GM19463 (cell line): Measurements from ENCODE around the gene C10orf88.
"Not testable (repeated sequence)": the region's sequence is repeated elsewhere in the genome, so short reads cannot be mapped to it uniquely, and the experiment has no call there.

Experiments
- ATAC-seq: cut with Tn5 transposase; IDR thresholded peaks from one replicate; pipeline ENCODE4 v1.9.1; 2021; ENCODE audit warnings: mild to moderate bottlenecking, moderate library complexity; ENCODE audit not compliant: unreplicated experiment

Gene C10orf88

DNA sequence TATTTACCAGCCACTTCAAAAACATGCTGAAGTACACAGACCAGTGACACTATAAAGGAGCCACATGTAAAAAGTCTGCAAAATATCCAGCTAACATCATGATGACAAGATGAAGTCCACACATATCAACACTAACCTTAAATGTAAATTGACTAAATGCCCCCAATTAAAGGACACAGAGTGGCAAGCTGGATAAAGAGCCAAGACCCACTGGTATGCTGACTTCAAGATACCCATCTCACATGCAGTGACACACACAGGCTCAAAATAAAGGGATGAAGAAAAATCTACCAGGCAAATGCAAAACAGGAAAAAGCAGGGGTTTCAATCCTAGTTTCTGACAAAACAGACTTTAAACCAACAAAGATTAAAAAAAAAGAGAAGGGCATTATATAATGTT lies 12.9 kb upstream of the C10orf88 start:
- no peak for ATAC-seq

DNA sequence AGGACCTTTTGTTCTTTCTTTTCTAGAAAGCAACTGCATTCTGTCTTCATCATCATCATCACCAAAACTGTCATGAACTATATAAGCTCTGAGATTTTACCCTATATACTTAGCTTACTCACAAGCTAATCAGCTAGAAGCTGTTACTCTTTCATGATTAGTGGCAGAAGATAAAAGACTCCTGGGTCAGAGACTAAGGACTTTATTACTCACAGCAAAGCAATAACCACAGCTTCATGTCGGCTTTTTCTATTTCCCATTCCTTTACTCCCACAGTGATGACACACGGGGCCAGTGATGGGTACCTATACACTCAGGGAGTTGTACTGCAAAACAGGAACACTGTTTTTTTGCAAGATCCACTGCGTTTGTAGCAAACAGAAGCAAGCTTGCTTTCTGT lies 8.4 kb upstream of the C10orf88 start:
- ATAC-seq, result no peak

DNA sequence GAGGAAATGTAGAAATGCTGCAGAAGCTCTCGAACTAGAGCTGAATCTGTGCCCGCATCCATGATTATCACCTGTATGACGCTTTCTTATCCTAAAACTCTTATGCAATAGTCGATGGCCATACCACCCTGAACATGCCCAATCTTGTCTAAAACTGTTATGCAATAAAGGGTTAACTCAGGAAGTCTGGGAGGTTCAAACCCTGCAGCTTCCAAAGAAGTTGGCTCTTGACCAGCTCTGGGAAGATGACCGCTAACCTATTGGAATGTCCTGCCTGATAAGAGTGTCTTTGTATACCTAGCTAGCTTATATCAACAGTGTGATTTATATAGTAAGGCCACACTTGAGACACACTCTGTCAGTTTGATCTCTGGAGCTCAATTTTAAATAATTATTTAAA lies 3.4 kb upstream of the C10orf88 start:
- no peak for ATAC-seq

DNA sequence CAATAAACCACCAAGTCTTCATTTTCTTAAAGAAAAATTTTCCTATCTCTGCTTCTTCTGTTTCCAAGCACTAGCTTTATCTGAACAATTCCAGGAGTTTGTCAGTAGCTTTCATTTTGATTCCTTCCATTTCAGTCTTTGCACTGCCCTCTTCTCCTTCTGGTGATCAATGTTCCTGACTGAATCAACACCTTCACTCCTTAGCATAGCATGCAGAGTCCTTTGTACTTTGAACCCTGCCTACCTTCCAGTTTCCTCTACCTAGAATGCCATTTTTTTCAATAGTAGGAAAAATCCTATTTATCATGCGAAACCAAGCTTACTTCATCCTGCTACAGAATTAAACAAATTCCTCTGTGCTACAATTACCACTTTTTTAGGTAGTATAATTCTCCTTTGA lies 1.9 kb upstream of the C10orf88 start:
- no peak for ATAC-seq

DNA sequence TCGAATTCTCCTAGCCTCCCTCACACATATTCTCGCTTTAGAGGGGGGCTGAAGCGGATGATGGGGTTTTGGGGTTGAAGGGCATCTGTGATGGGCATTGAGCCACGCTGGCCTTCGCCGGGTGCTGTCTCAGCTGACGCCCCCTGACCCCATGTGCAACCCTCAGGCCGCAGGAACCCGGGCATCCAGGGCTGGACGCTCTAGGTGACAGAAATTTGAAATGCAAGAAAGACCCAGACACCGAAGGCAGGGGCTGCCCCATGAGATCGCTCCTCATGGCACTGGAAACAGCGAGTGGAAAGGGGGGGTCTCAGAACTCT lies 664 bp upstream of the C10orf88 start:
- ATAC-seq, result no peak

DNA sequence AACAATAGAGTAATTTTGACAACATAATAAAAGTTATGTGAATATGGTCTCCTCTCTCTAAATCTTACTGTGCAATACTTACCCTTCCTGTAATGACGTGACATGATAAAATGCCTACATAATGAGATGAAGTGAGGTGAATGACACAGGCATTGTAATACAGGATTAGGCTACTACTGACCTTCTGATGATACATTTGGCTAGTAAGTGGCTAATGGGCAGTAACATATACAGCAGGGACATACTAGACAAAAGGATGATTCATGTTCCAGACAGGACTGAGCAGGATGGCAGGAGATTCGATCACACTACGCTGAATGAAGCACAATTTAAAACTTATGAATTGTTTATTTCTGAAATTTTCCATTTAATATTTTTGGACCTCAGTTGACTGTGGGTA lies 4.7 kb downstream of the C10orf88 start:
- ATAC-seq, result no peak

DNA sequence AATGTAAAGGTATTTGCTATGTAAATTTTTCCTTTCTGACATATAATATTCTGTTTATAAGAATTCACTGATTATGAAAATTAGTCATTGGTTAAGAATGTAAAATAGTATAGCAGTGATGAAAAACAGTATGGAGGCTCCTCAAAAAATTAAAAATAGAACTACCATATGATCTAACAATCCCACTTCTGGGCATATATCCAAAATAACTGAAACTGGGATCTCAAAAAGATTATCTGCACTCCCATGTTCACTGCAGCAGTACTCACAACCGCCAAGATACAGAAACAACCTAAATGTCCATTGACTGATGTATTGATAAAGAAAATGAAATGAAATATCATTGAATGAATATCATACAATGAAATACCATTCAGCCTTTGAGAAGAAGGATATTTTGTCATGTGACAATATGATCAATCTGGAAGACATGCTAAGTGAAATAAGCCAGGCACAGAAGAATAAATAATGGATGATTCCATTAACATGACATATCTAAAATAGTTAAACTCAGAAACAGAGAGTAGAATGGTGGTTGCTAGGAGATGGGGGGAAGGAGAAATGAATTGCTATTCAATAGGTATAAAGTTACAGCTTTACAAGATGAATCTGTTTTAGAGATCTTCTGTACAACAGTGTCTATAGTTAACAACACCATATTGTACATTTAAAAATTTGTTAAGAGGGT lies 14.0 kb downstream of the C10orf88 start:
- ATAC-seq, result no peak

DNA sequence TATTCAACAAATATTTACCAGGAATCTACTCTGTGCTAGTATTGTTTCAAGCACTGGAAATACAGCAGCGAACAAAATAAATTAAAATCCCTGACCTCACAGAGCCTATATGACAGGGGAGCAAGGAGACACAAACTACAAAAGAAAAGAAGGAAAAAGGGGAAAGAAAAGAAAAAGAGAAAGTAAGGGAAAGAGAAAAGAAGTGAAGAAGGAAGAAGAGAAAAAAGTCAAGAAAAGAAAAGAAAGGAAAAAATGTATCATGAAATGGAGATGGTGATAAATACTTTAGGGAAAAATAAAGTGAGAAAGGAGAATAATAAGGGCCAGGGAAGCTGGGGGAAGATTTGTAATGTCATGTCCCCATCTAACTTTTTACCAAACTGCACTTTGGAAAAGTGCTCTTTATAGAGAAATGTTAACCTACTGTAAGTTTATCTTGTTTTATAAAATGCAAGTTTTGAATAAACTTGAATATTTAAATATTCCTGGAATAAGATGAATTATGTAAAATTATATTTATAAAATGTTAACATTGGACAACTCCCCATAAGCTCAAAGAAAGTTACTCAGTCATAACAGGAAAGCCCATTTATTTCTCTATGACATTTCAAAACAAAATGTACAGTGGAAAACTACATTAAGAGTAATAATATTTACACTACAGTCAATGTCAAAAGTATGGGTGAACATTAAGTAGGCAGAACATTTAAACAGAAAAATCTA lies 14.7 kb downstream of the C10orf88 start:
- no peak for ATAC-seq

DNA sequence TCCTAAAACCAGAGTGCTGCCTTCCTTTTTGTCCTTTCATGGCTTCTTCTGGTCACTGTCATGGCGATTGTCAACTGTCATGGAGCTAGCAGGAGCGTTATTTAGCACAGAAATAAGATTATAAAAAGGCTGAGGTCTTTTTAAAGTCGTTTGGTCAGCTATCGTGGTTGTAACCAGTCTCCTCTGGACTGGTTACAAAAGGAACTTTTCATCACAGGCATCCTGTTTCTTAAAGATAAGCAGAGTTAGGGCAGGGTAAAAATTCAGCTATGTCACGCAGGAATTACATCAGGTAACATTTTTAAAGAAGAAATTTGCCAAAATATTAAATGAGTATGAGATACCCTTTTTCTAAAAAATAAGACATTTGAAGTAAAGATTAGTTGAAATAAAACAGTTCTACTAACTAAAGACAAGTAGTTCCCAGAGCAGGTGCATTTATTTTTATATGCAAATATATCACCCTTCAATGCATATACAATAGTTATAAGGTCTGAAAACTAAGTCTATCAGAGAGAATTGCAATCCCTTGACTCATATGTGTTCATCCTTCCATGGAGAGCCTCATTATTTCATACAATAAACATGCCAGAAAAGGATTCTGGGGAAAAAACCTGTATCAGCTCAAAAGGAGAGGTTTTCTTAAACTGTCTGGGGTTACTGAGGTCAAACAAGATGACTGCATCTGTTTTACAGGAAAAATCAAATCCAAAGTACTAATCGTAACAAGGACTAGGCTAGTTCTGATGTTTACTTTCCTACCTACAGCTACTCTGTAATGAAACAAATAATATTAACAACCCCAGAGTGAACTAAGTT lies 22.7 kb downstream of the C10orf88 start:
- ATAC-seq, result no peak

DNA sequence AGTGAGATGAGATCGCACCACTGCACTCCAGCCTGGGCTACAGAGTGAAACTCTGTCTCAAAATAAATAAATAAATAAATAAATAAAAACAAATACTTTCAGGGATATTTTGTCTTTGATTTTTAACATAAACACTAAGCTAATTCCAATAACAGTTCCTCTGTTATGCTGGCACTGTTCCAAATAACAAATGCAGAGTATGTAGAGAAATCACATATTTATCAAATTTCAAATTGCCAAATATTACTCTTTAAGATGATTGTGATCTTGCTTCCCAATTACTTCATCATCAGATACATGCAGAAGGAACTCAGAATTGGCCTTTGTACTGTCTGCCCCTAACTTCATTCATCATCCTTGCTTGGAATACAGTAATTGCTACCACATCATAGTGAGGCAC lies 23.9 kb downstream of the C10orf88 start:
- no peak for ATAC-seq

DNA sequence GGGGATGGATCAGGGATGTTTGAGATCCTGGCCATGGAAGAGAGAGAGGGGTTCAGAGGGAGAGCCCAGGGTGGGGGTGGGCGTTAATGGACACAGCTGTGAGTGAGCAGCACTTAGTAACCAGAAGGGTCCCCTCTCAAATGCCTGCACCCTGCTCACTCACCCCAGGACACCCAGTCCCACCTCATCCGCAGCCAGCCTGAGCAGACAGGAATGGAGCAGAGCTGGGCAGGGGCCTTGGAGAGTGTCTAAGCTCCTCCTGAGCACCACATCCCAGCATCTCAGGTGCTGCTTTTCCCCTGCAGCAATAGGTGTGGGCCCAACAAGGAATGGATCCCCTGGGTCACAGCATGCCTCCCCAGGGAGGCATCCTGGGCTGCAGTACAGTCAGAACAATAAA lies 38.3 kb downstream of the C10orf88 start:
- no peak for ATAC-seq

DNA sequence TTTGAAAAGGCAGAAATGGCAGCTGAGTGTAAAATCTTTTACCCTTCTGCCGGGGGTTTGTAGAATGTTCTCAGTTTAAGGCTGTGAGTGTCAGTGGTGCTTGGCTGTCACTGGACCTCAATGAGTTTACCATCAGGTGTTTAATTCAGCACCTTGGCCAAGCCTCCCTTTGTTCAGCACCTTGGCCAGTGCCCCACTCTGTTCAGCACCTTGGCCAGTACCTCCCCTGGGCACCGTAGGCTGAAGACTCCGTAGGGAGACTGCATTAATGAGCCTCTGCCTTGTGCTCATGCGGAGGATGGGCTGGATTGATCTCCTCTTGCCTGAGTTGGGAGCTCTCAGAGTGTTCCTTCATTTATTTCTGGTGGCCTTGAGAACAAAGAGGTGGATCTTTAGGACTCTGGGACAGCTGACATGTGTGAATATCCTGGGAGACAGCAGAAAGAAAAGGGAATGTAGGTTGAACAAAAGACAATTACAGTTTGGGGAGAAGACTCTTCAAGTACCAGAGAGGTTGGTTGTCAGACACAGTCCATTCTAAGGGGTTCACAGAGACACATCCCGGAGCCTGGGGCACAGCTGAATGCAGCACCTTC lies 42.0 kb downstream of the C10orf88 start:
- ATAC-seq, result no peak

DNA sequence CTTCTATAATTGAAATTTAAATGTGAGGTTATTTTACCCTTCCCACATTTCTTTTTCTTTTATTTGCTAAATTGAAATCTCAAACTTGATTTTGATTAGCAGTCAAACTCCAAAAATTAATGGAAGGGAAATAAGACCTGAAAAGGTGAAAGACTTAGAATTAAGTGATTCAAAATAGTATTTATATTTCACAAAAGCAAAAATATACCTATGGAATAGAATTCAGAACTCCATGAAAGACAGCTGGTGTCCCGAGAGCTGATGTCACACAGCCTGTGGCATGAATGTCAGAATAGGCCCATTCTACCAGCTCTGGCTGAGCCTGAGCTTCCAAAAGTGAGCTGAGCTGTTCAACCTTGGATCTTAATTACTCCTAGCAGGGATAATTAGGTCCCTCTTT lies 43.7 kb downstream of the C10orf88 start, which contains the start of gene FAM24A:
FAM24A (plus strand) TSS at position 301 of the 400 bp plus-strand sequence. CDS start 1,025 bp downstream, outside the sequence.
- no peak for ATAC-seq

DNA sequence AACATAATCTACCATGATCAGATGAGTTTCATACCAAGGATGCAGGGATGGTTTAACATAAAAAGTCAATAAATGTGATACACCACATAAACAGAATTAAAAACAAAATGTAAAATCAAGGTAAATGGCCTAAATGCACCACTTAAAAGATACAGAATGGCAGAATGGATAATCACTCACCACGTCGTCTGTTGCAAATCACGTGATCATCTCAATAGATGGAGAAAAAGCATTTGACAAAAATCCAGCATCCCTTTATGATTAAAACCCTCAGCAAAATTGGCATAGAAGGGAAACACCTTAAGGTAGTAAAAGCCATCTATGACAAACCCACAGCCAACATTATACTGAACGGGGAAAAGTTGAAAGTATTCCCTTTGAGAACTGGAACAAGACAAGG lies 50.2 kb downstream of the C10orf88 start:
- ATAC-seq, result not testable (repeated sequence)

DNA sequence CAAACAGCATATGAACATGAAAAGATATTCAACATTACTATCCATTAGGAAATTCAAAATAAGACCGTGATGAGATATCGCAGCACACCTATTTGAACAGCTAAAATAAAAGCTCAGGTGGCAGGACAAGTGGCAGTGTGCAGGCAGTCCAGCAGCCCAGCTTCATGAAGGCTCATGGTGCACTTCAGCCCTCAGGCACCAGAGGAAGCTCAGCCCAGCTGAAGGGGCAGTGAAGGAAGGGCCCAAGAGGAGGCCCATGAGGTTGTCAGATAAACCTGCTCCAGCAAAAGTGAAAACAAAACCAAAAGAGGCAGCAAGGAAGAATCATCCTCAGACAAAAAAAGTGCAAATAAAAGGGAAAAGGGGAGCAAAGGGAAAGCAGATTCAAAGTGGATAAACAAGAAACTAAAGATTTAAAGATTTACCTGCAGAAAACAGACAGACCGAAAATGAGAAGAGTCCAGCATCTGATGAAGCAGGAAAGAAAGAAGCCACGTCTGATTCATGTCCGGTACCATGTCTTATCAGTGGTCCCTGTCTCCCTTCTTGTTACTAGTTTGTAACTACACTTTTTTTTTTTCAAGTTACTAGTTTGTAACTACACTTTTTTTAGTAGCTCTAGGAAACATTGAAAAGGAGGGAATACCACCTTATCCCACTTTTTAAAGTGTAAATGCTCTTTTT lies 59.6 kb downstream of the C10orf88 start:
- ATAC-seq, result no peak

DNA sequence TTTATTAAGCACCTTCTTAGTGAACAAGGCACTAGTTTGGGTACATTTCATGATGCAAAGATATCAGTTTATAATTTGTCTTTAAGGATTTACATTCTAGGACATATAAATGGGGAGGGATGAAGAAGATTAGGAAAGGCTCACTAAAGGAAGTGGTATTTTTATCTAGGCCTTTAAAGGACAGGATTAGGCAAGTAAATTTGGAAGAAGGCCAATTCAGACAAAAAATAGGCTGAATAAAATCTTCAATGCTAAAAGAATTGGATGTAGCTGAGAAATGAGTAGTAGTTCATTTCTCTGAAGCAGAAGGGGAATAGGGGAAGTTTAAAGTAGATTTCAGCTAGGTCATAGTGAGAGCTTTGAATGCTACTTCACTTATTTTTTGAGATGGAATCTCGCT lies 69.9 kb downstream of the C10orf88 start:
- no peak for ATAC-seq

DNA sequence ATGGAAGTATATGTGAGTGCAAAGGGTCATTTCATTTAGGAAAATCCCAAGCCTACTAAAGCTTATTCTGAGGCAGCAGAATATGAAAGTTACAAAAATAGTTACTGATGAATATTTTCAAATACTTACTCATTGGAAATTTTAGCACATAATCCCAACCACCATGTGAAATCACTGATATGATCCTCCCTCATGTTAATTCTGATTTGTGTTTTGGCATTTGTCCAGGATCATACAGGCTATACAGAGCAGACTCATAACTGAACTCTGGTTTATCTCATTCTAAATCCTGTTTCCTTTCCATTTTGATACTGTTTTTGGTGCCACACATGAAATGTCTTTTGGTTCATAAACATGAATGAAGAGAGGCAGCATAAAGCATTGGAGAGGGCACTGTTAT lies 71.3 kb downstream of the C10orf88 start:
- ATAC-seq, result no peak
